ENCODE data around the gene CLDND2. TPM values are rescaled to one million over a fixed set of nuclear protein-coding genes. Genes with fewer than 3 reads are reported as not detected.
A peak's percentile ranks its signal among the peaks of the same experiment; 100 is the strongest.

CLDND2 gene
- total and polyA plus RNA-seq, 10 of the 15 experiments (the other 5 are each of a cell fraction or from before 2014, with no cell fraction given) = 0.24 to 7.1 (median 1.8) TPM; not detected in 1

GRCh38 chr19:51372649-51373504 is 4.1 kb upstream of the CLDND2 start, which contains the start of gene NKG7 (continued):
- TF ChIP-seq MTA2 (IDR thresholded peaks at IDR 0.05; ENCODE audit: low read depth) (peak; percentile 77), ETV6 (conservative IDR thresholded peaks at IDR 0.05 in 1 of 2, IDR thresholded peaks at IDR 0.05 in 1 of 2; ENCODE audit: borderline replicate concordance in 1 of 2, low read depth in 1 of 2) (peak in 1 of 2 experiments; percentile 34; a peak in 1 of 4 replicates), KLF5 (IDR thresholded peaks at IDR 0.05; ENCODE audit: partially characterized antibody) (no peak), KAT2A (conservative IDR thresholded peaks at IDR 0.05; ENCODE audit: control insufficient read depth, low read depth, low read length) (no peak), SUPT20H (IDR thresholded peaks at IDR 0.05; ENCODE audit: borderline replicate concordance, control insufficient read depth, low read depth, low read length) (no peak), RAD21 (IDR thresholded peaks at IDR 0.05; ENCODE audit: insufficient read depth, low read depth, low read length) (0 out of 2 replicates have a peak, but pooled peaks have one; percentile 3), GATAD2B (conservative IDR thresholded peaks at IDR 0.05; ENCODE audit: low read depth) (peak; percentile 47; the same call in 1 of the 2 replicates), TCF7 (IDR thresholded peaks at IDR 0.05; ENCODE audit: borderline replicate concordance) (no peak), JUNB (IDR thresholded peaks at IDR 0.05) (peak; percentile 33; the same call in 1 of the 2 replicates), ATF7 (IDR thresholded peaks at IDR 0.05; ENCODE audit: low read depth) (0 out of 2 replicates have a peak, but pooled peaks have one; percentile 67), POLR2AphosphoS5 (IDR thresholded peaks at IDR 0.05; ENCODE audit: low read length) (peak; percentile 32; the same call in 1 of the 2 replicates), KDM1A (IDR thresholded peaks at IDR 0.05; ENCODE audit: borderline replicate concordance) (no peak), MEF2A (IDR thresholded peaks at IDR 0.05; ENCODE audit: insufficient read depth, low read depth, low read length) (0 out of 2 replicates have a peak, but pooled peaks have one; percentile 25), CHD2 (IDR thresholded peaks at IDR 0.05; ENCODE audit: borderline replicate concordance, low read depth, low read length) (peak; percentile 39; the same call in 1 of the 2 replicates), SRF (IDR thresholded peaks at IDR 0.05; ENCODE audit: low read depth in 2 of 2, low read length in 2 of 2) (peak in 1 of 2 experiments; percentile 76; a peak in 1 of 4 replicates), CREM (IDR thresholded peaks at IDR 0.05; ENCODE audit: low read depth) (peak; percentile 65), NRF1 (conservative IDR thresholded peaks at IDR 0.05; ENCODE audit: low read depth, low read length) (no peak), CREB1 (IDR thresholded peaks at IDR 0.05; ENCODE audit: low read depth) (peak; percentile 41; the same call in 1 of the 2 replicates), RELA (IDR thresholded peaks at IDR 0.05; ENCODE audit: borderline replicate concordance, partially characterized antibody) (no peak), ZBED1 (IDR thresholded peaks at IDR 0.05; ENCODE audit: borderline replicate concordance) (no peak), PML (IDR thresholded peaks at IDR 0.05; ENCODE audit: low read length) (0 out of 2 replicates have a peak, but pooled peaks have one; percentile 53), RUNX3 (IDR thresholded peaks at IDR 0.05; ENCODE audit: low read length) (peak; percentile 89), EED (IDR thresholded peaks at IDR 0.05; ENCODE audit: low read depth) (peak; percentile 89)
